Thyroid gland (tissue), 4 donors: Measurements from ENCODE around the gene DIRAS1.

Experiments used
- POLR2A ChIP-seq, 2 donors: fragments of 450-650 bp; IDR thresholded peaks; one replicate each; pipeline ENCODE4 v1.6.1; 2017; ENCODE audit warnings: antibody characterized with exemption in 2 of 2, mild to moderate bottlenecking in 2 of 2, moderate library complexity in 1 of 2
- TF ChIP-seq, protein P1 (sequence below), 6 experiments: fragments of 200-600 bp in 3 of 6; fragments of 450-650 bp in 3 of 6; sonication (generic) in 3 of 6; IDR thresholded peaks; one replicate each; pipeline ENCODE4 v1.5.1; 2016 to 2019; ENCODE audit warnings: antibody characterized with exemption in 6 of 6, mild to moderate bottlenecking in 2 of 6, inconsistent platforms in 1 of 6, moderate library complexity in 1 of 6

GRCh38 chr19:2726160-2726855 lies 5.1 kb upstream of the DIRAS1 start:
- TF ChIP-seq, protein P1, sequence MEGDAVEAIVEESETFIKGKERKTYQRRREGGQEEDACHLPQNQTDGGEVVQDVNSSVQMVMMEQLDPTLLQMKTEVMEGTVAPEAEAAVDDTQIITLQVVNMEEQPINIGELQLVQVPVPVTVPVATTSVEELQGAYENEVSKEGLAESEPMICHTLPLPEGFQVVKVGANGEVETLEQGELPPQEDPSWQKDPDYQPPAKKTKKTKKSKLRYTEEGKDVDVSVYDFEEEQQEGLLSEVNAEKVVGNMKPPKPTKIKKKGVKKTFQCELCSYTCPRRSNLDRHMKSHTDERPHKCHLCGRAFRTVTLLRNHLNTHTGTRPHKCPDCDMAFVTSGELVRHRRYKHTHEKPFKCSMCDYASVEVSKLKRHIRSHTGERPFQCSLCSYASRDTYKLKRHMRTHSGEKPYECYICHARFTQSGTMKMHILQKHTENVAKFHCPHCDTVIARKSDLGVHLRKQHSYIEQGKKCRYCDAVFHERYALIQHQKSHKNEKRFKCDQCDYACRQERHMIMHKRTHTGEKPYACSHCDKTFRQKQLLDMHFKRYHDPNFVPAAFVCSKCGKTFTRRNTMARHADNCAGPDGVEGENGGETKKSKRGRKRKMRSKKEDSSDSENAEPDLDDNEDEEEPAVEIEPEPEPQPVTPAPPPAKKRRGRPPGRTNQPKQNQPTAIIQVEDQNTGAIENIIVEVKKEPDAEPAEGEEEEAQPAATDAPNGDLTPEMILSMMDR (IDR thresholded peaks at IDR 0.05) = no peak
- TF ChIP-seq POLR2A (IDR thresholded peaks at IDR 0.05) = no peak
